DMS153 treated with DMSO at 0.1 percent for 48 hours (cell line): Measurements from ENCODE around the gene DDX31.
A peak's percentile ranks its signal among the peaks of the same experiment; 100 is the strongest.

Experiments used
- DNase-seq: peaks from one replicate; lab custom pipeline; 2025; ENCODE audit not compliant: unreplicated experiment; lab: John Stamatoyannopoulos, UW

DDX31 gene

GRCh38 chr9:132638240-132638639 lies 31.5 kb downstream of the DDX31 start:
- no peak for DNase-seq

GRCh38 chr9:132637801-132638200 lies 32.0 kb downstream of the DDX31 start:
- DNase-seq: no peak

- DNase-seq: peak; percentile 54
These were observed 32.4 kb downstream of the DDX31 start for GRCh38 chr9:132637351-132637750.

- no peak for DNase-seq
These were observed 35.5 kb downstream of the DDX31 start for GRCh38 chr9:132634327-132634726.

GRCh38 chr9:132632413-132633129 lies 37.2 kb downstream of the DDX31 start:
- no peak for DNase-seq

- no peak for DNase-seq
These were observed 38.1 kb downstream of the DDX31 start for GRCh38 chr9:132631685-132632084.

- DNase-seq: no peak
These were observed 38.5 kb downstream of the DDX31 start for GRCh38 chr9:132631280-132631679.

GRCh38 chr9:132630811-132631210 lies 39.0 kb downstream of the DDX31 start:
- no peak for DNase-seq

GRCh38 chr9:132630116-132630515 lies 39.7 kb downstream of the DDX31 start:
- DNase-seq: no peak

GRCh38 chr9:132628746-132629145 lies 41.0 kb downstream of the DDX31 start:
- no peak for DNase-seq

GRCh38 chr9:132627594-132627993 lies 42.2 kb downstream of the DDX31 start:
- DNase-seq: no peak

GRCh38 chr9:132627106-132627505 lies 42.7 kb downstream of the DDX31 start:
- DNase-seq: peak; percentile 9

GRCh38 chr9:132626285-132626684 lies 43.5 kb downstream of the DDX31 start:
- no peak for DNase-seq

GRCh38 chr9:132622159-132622558 lies 47.6 kb downstream of the DDX31 start:
- DNase-seq: no peak

- DNase-seq: no peak
These were observed 53.1 kb downstream of the DDX31 start for GRCh38 chr9:132616725-132617124.

GRCh38 chr9:132615774-132616173 lies 54.0 kb downstream of the DDX31 start:
- DNase-seq: no peak

- DNase-seq: no peak
These were observed 55.5 kb downstream of the DDX31 start for GRCh38 chr9:132614324-132614723.

GRCh38 chr9:132610661-132611060 lies 59.1 kb downstream of the DDX31 start:
- DNase-seq: no peak

- no peak for DNase-seq
These were observed 60.0 kb downstream of the DDX31 start for GRCh38 chr9:132609829-132610228.

GRCh38 chr9:132609184-132609583 lies 60.6 kb downstream of the DDX31 start:
- DNase-seq: no peak

- no peak for DNase-seq
These were observed 63.7 kb downstream of the DDX31 start for GRCh38 chr9:132606066-132606465.

GRCh38 chr9:132605387-132605786 lies 64.4 kb downstream of the DDX31 start:
- no peak for DNase-seq

GRCh38 chr9:132602207-132602606 lies 67.6 kb downstream of the DDX31 start:
- DNase-seq: no peak
